HCT116 (cell line): Measurements from ENCODE around the gene NCF2. TPM values are rescaled to one million over a fixed set of nuclear protein-coding genes. Genes with fewer than 3 reads are reported as not detected.

ENCODE experiments used
- ATAC-seq: fragments of 200-7000 bp; cut with Tn5 transposase; 2 replicates; pipeline ENCODE4 v1.9.1; 2020; ENCODE audit warnings: mild to moderate bottlenecking, moderate library complexity
- BruUV-seq: library from RNA; stranded (reverse); fragments of 400-500 nt; replicated peaks from 2 replicates; lab custom pipeline; 2021; lab: Mats Ljungman, UMichigan
- CTCF ChIA-PET: fragments of 300-600 bp; sonication (Branson Sonifier 250); formaldehyde crosslinking; loops from one replicate; lab custom pipeline; 2021; ENCODE audit warnings: antibody characterized with exemption; lab: Charles Lee
- POLR2A ChIA-PET: fragments of 300-600, 350-600 bp; sonication (Branson Sonifier 250); formaldehyde crosslinking; loops from one replicate; lab custom pipeline; 2021; ENCODE audit warnings: antibody characterized with exemption; lab: Charles Lee
- RAD21 ChIA-PET, 2 experiments: fragments of 300-600 bp; sonication (Branson Sonifier 250); formaldehyde crosslinking; loops; one replicate each; lab custom pipeline; 2023; ENCODE audit warnings: low total read pairs in 2 of 2; ENCODE audit not compliant: uncharacterized antibody in 2 of 2, unreplicated experiment in 2 of 2, low non-redundant PET in 1 of 2; lab: Charles Lee
- DNase-seq: peaks from one replicate; pipeline ENCODE4 v3.0.0-alpha.2; 2010; ENCODE audit warnings: low read depth, low spot score
- H2AFZ ChIP-seq: fragments of 200-600 bp; shearing (Covaris generic), sonication (generic); 2 replicates; pipeline ENCODE4 v1.6.1; 2017; ENCODE audit warnings: low read depth, mixed run types, mixed read lengths, antibody characterized with exemption, low read length; ENCODE audit not compliant: poor library complexity, severe bottlenecking
- H3K27ac ChIP-seq: 2 replicates; pipeline ENCODE4 v1.5.1; 2012; ENCODE audit warnings: low read depth, low read length
- H3K27me3 ChIP-seq: fragments of 200-600 bp; sonication (generic); 2 replicates; pipeline ENCODE4 v1.6.1; 2016; ENCODE audit warnings: mixed run types, low read length, mixed read lengths; ENCODE audit not compliant: insufficient read depth
- H3K36me3 ChIP-seq, 2 experiments: fragments of 200-500 bp in 1 of 2; fragments of 200-600 bp in 1 of 2; sonication (Bioruptor generic) in 1 of 2; sonication (generic) in 1 of 2; 2 replicates each; pipeline versions ENCODE4 v1.5.1 to v1.6.1; 2014 to 2016; ENCODE audit warnings: low read length in 2 of 2, inconsistent platforms in 1 of 2, mixed read lengths in 1 of 2, mixed run types in 1 of 2; ENCODE audit not compliant: insufficient read depth in 2 of 2, control insufficient read depth in 1 of 2
- H3K4me1 ChIP-seq, 2 experiments: fragments of 200-600 bp in 1 of 2; sonication (generic) in 1 of 2; 2 replicates each; pipeline versions ENCODE4 v1.5.1 to v1.6.1; 2012 to 2017; ENCODE audit warnings: low read length in 2 of 2, inconsistent platforms in 1 of 2, mild to moderate bottlenecking in 1 of 2, mixed read lengths in 1 of 2, mixed run types in 1 of 2, moderate library complexity in 1 of 2; ENCODE audit not compliant: insufficient read depth in 2 of 2, control insufficient read depth in 1 of 2
- H3K4me2 ChIP-seq: fragments of 200-600 bp; sonication (generic); 2 replicates; pipeline ENCODE4 v1.6.1; 2017; ENCODE audit warnings: mixed run types, low read length, mixed read lengths
- H3K4me3 ChIP-seq, 2 experiments: fragments of 200-600 bp in 1 of 2; sonication (generic) in 1 of 2; replicated peaks in 1 of 2; 2 replicates each; pipeline ENCODE4 v1.5.1; 2011 to 2016; ENCODE audit warnings: low read length in 2 of 2, control low read depth in 1 of 2, low read depth in 1 of 2, mild to moderate bottlenecking in 1 of 2, mixed read lengths in 1 of 2, mixed run types in 1 of 2
- H3K79me2 ChIP-seq: fragments of 200-600 bp; sonication (generic); 2 replicates; pipeline ENCODE4 v1.6.1; 2017; ENCODE audit warnings: mild to moderate bottlenecking, mixed run types, low read length, moderate library complexity, mixed read lengths; ENCODE audit not compliant: insufficient read depth
- H3K9ac ChIP-seq: fragments of 200-600 bp; sonication (generic); 2 replicates; pipeline ENCODE4 v1.6.1; 2016; ENCODE audit warnings: low read length, mixed read lengths
- H3K9me2 ChIP-seq: fragments of 200-600 bp; sonication (generic), shearing (Covaris generic); 2 replicates; pipeline ENCODE4 v1.6.1; 2017; ENCODE audit warnings: mixed run types, mild to moderate bottlenecking, moderate library complexity; ENCODE audit not compliant: insufficient read depth
- H3K9me3 ChIP-seq, 2 experiments: fragments of 200-500 bp in 1 of 2; fragments of 200-600 bp in 1 of 2; sonication (Bioruptor generic) in 1 of 2; sonication (generic) in 1 of 2; 2 replicates each; pipeline ENCODE4 v1.6.1; 2014 to 2017; ENCODE audit warnings: low read length in 2 of 2, mixed read lengths in 2 of 2, inconsistent platforms in 1 of 2, low read depth in 1 of 2, mild to moderate bottlenecking in 1 of 2, mixed run types in 1 of 2, moderate library complexity in 1 of 2; ENCODE audit not compliant: control insufficient read depth in 1 of 2, insufficient read depth in 1 of 2
- H4K20me1 ChIP-seq: fragments of 200-600 bp; sonication (generic), shearing (Covaris generic); 2 replicates; pipeline ENCODE4 v1.6.1; 2017; ENCODE audit warnings: mixed run types, mild to moderate bottlenecking, moderate library complexity; ENCODE audit not compliant: insufficient read depth
- CBX3 ChIP-seq: IDR thresholded peaks from 2 replicates; pipeline ENCODE4 v1.6.1; 2012; ENCODE audit warnings: low read depth
- CEBPB ChIP-seq: IDR thresholded peaks from 2 replicates; pipeline ENCODE4 v1.6.1; 2012; ENCODE audit warnings: low read depth
- ELF1 ChIP-seq: IDR thresholded peaks from 2 replicates; pipeline ENCODE4 v1.6.1; 2012; ENCODE audit warnings: low read depth, borderline replicate concordance
- JUND ChIP-seq: IDR thresholded peaks from 2 replicates; pipeline ENCODE4 v1.6.1; 2012
- POLR2AphosphoS5 ChIP-seq: IDR thresholded peaks from 2 replicates; pipeline ENCODE4 v1.6.1; 2011; ENCODE audit warnings: mild to moderate bottlenecking, low read depth, low read length, moderate library complexity
- RAD21 ChIP-seq: IDR thresholded peaks from 2 replicates; pipeline ENCODE4 v1.6.1; 2012; ENCODE audit warnings: low read depth, mild to moderate bottlenecking
- SP1 ChIP-seq: IDR thresholded peaks from 2 replicates; pipeline ENCODE4 v1.6.1; 2012; ENCODE audit warnings: low read depth
- TCF7L2 ChIP-seq: IDR thresholded peaks from 2 replicates; pipeline ENCODE4 v1.7.0; 2011; ENCODE audit warnings: borderline replicate concordance, inconsistent platforms; ENCODE audit not compliant: insufficient read depth, insufficient read length; ENCODE audit errors: extremely low read depth
- ZBTB33 ChIP-seq: IDR thresholded peaks from 2 replicates; pipeline ENCODE4 v1.6.1; 2011; ENCODE audit warnings: mild to moderate bottlenecking, low read length, moderate library complexity; ENCODE audit not compliant: insufficient replicate concordance; ENCODE audit errors: extremely low read depth
- intact Hi-C: fragments of 100-400 bp; cut with micrococcal nuclease; formaldehyde crosslinking; loops from 2 replicates; pipeline ENCODE4 v1.10.0; 2022
- total RNA-seq: library from RNA; stranded (reverse); gene quantifications from one replicate; pipeline ENCODE4 v1.2.1, GENCODE V29; 2021; ENCODE audit not compliant: unreplicated experiment

NCF2 gene
- total RNA-seq, 1 experiment from 2014 or later, result 0.25 TPM

GRCh38 chr1:183537405-183537804 lies 52.9 kb downstream of the NCF2 start:
- Histone ChIP-seq H3K27ac (no peak overlapping the region), H3K4me1 (no peaks in the 10 kb centered on the region), H3K9ac (no peak overlapping the region), H3K36me3 (peaks cover 39 to 41% of the 10 kb centered on the region in 2 experiments), H3K79me2 (no peaks in the 10 kb centered on the region), H3K9me3 (no peaks in the 10 kb centered on the region), H3K27me3 (no peaks in the 10 kb centered on the region), H3K4me2 (no peak overlapping the region), H3K4me3 (no peak overlapping the region), H4K20me1 (peaks cover 4% of the 10 kb centered on the region), H2AFZ (no peak overlapping the region), H3K9me2 (no peaks in the 10 kb centered on the region)
- RAD21 ChIA-PET, result no interaction called here
- no peak for TF ChIP-seq JUND
- no peak for TF ChIP-seq ELF1
- TF ChIP-seq RAD21, result no peak
- no peak for TF ChIP-seq SP1
- no peak for TF ChIP-seq POLR2AphosphoS5
- no peak for TF ChIP-seq CBX3
- TF ChIP-seq ZBTB33, result no peak
- TF ChIP-seq CEBPB, result no peak
- no peak for TF ChIP-seq TCF7L2
- POLR2A ChIA-PET, result no interaction called here
- ATAC-seq (no peak), DNase-seq (no peak)
- intact Hi-C loops, result no loop called here
- no TSS peak for BruUV-seq
- CTCF ChIA-PET, result no interaction called here
